Kidney epithelial cell (primary cell): ENCODE data around the gene GLB1L2. TPM values are rescaled to one million over a fixed set of nuclear protein-coding genes. Genes with fewer than 3 reads are reported as not detected.
"Not testable (repeated sequence)": the region's sequence is repeated elsewhere in the genome, so short reads cannot be mapped to it uniquely, and the experiment has no call there.

Experiments
- DNase-seq: peaks from one replicate; pipeline ENCODE4 v3.0.0-alpha.2; 2010; ENCODE audit warnings: low read depth
- H3K27me3 ChIP-seq: 2 replicates; pipeline ENCODE4 v1.6.0; 2011; ENCODE audit warnings: low read length; ENCODE audit not compliant: control insufficient read depth, insufficient read depth
- H3K36me3 ChIP-seq: 2 replicates; pipeline ENCODE4 v1.5.1; 2011; ENCODE audit warnings: low read length; ENCODE audit not compliant: control insufficient read depth, insufficient read depth
- H3K4me3 ChIP-seq: 2 replicates; pipeline ENCODE4 v1.5.1; 2011; ENCODE audit warnings: low read depth, mild to moderate bottlenecking, control low read depth, low read length
- CTCF ChIP-seq: IDR thresholded peaks from 2 replicates; pipeline ENCODE4 v1.5.1; 2011; ENCODE audit warnings: mild to moderate bottlenecking, moderate library complexity, low read length, control low read depth, inconsistent platforms; ENCODE audit not compliant: insufficient read depth, poor library complexity, severe bottlenecking
- total RNA-seq: library from RNA; depleted of rRNA; stranded (reverse); fragments of >200 nt; gene quantifications from 2 replicates; pipeline ENCODE4 v1.2.3, GENCODE V29; 2015

Gene GLB1L2
- total RNA-seq, 1 donor from 2014 or later = 16.3 TPM

GRCh38 chr11:134313821-134314607 lies 17.8 kb upstream of the GLB1L2 start:
- Histone ChIP-seq H3K27me3 (no peaks in the 10 kb centered on the region), H3K4me3 (no peak overlapping the region), H3K36me3 (no peaks in the 10 kb centered on the region)
- DNase-seq = no peak
- TF ChIP-seq CTCF = no peak

GRCh38 chr11:134317103-134317502 lies 14.7 kb upstream of the GLB1L2 start:
- Histone ChIP-seq H3K27me3 (no peaks in the 10 kb centered on the region), H3K4me3 (no peak overlapping the region), H3K36me3 (no peaks in the 10 kb centered on the region)
- no peak for TF ChIP-seq CTCF
- DNase-seq = no peak

GRCh38 chr11:134321373-134321772 lies 10.4 kb upstream of the GLB1L2 start:
- DNase-seq, H3K36me3 ChIP-seq, H3K27me3 ChIP-seq, H3K4me3 ChIP-seq: not testable (repeated sequence)

- H3K27me3 ChIP-seq = no peaks in the 10 kb centered on the region
Measured at GRCh38 chr11:134322553-134322952, 9.2 kb upstream of the GLB1L2 start.

GRCh38 chr11:134328433-134328832 lies 3.4 kb upstream of the GLB1L2 start:
- DNase-seq = no peak
- Histone ChIP-seq H3K27me3 (peaks cover 10% of the 10 kb centered on the region), H3K36me3 (no peaks in the 10 kb centered on the region), H3K4me3 (no peak overlapping the region)
- no peak for TF ChIP-seq CTCF

More at GRCh38 chr11:134322553-134322952, 9.2 kb upstream of the GLB1L2 start:
- Histone ChIP-seq H3K4me3 (no peak overlapping the region), H3K36me3 (no peaks in the 10 kb centered on the region)
- no peak for DNase-seq
- TF ChIP-seq CTCF = no peak

- H3K4me3 ChIP-seq = no peak overlapping the region
- DNase-seq = no peak
- H3K36me3 ChIP-seq = no peaks in the 10 kb centered on the region
- no peak for TF ChIP-seq CTCF
- H3K27me3 ChIP-seq = peaks cover 10% of the 10 kb centered on the region
Measured at GRCh38 chr11:134330611-134331353, 1.0 kb upstream of the GLB1L2 start.
